Mesendoderm (in vitro differentiated cells): ENCODE data around the gene MAN1A1.
A peak's percentile ranks its signal among the peaks of the same experiment; 100 is the strongest.

Source experiments
- DNase-seq: peaks from one replicate; pipeline ENCODE4 v3.0.0; 2013
- H2AK5ac ChIP-seq: 2 replicates; pipeline ENCODE4 v1.6.1; 2013; ENCODE audit warnings: low read length, inconsistent platforms
- H2BK120ac ChIP-seq: 2 replicates; pipeline ENCODE4 v1.6.1; 2013; ENCODE audit warnings: low read depth, mild to moderate bottlenecking, low read length, moderate library complexity, mixed read lengths
- H2BK15ac ChIP-seq: replicated peaks from 2 replicates; pipeline ENCODE4 v1.6.1; 2013; ENCODE audit warnings: low read depth, mild to moderate bottlenecking, moderate library complexity
- H2BK5ac ChIP-seq: 2 replicates; pipeline ENCODE4 v1.6.1; 2013; ENCODE audit warnings: low read length, inconsistent platforms
- H3K18ac ChIP-seq: 2 replicates; pipeline ENCODE4 v1.6.1; 2013; ENCODE audit warnings: mild to moderate bottlenecking, low read length, mixed read lengths
- H3K23ac ChIP-seq: one replicate; pipeline ENCODE4 v1.6.1; 2013; ENCODE audit warnings: low read length
- H3K27ac ChIP-seq: 2 replicates; pipeline ENCODE4 v1.5.1; 2013; ENCODE audit warnings: low read depth, mild to moderate bottlenecking, inconsistent platforms, low read length, moderate library complexity
- H3K27me3 ChIP-seq: 2 replicates; pipeline ENCODE4 v1.6.1; 2013; ENCODE audit warnings: low read length, control low read depth, mild to moderate bottlenecking, inconsistent platforms; ENCODE audit not compliant: insufficient read depth, poor library complexity
- H3K36me3 ChIP-seq: 2 replicates; pipeline ENCODE4 v1.6.1; 2013; ENCODE audit warnings: low read length, inconsistent platforms; ENCODE audit not compliant: control insufficient read depth, insufficient read depth
- H3K4ac ChIP-seq: one replicate; pipeline ENCODE4 v1.6.1; 2013; ENCODE audit warnings: low read depth, mild to moderate bottlenecking, low read length, moderate library complexity
- H3K4me1 ChIP-seq: 2 replicates; pipeline ENCODE4 v1.6.1; 2013; ENCODE audit warnings: low read depth, low read length, inconsistent platforms; ENCODE audit not compliant: control insufficient read depth
- H3K4me2 ChIP-seq: 2 replicates; pipeline ENCODE4 v1.6.1; 2013; ENCODE audit warnings: low read length
- H3K4me3 ChIP-seq: 2 replicates; pipeline ENCODE4 v1.5.1; 2013; ENCODE audit warnings: mild to moderate bottlenecking, low read length
- H3K56ac ChIP-seq: one replicate; pipeline ENCODE4 v1.6.1; 2013; ENCODE audit warnings: low read length
- H3K79me1 ChIP-seq: 2 replicates; pipeline ENCODE4 v1.6.1; 2013; ENCODE audit warnings: low read length, inconsistent platforms
- H3K79me2 ChIP-seq: 2 replicates; pipeline ENCODE4 v1.6.1; 2013; ENCODE audit warnings: mild to moderate bottlenecking, low read length; ENCODE audit not compliant: control insufficient read depth, insufficient read depth
- H3K9ac ChIP-seq: 2 replicates; pipeline ENCODE4 v1.6.1; 2013; ENCODE audit warnings: low read length, inconsistent platforms
- H4K5ac ChIP-seq: one replicate; pipeline ENCODE4 v1.6.1; 2013; ENCODE audit warnings: low read length
- H4K8ac ChIP-seq: one replicate; pipeline ENCODE4 v1.6.1; 2013; ENCODE audit warnings: low read depth, mild to moderate bottlenecking, control low read depth, low read length, moderate library complexity
- WGBS: extraction: QIAGEN DNeasy Blood & Tissue Kit; methylation state at CpG from one replicate; pipeline ENCODE4 v1.1.7; 2013; ENCODE audit warnings: low lambda C conversion rate, missing lambda C conversion rate; ENCODE audit not compliant: insufficient coverage; ENCODE audit errors: extremely low coverage; 5-methylcytosine and 5-hydroxymethylcytosine counted together

MAN1A1 gene

GRCh38 chr6:119328892-119329793, 20.4 kb downstream of the MAN1A1 start:
- no peak overlapping the region for H3K9ac ChIP-seq
- no peaks in the 10 kb centered on the region for H3K27me3 ChIP-seq
- H2BK120ac ChIP-seq = no peak overlapping the region
- H3K27ac ChIP-seq = no peak overlapping the region
- no peak overlapping the region for H4K5ac ChIP-seq
- H3K23ac ChIP-seq = no peak overlapping the region
- no peak overlapping the region for H3K18ac ChIP-seq
- no peaks in the 10 kb centered on the region for H3K36me3 ChIP-seq
- H2AK5ac ChIP-seq = no peak overlapping the region
- no peak overlapping the region for H3K4me3 ChIP-seq
- no peak overlapping the region for H4K8ac ChIP-seq
- no peak overlapping the region for H3K4me2 ChIP-seq
- no peak overlapping the region for H3K56ac ChIP-seq
- H2BK5ac ChIP-seq = no peak overlapping the region
- DNase-seq = no peak
- no CpG with 5 or more reads among the region's 4 CpGs for WGBS
- H2BK15ac ChIP-seq = no peak overlapping the region
- H3K4me1 ChIP-seq = peaks cover 5% of the 10 kb centered on the region
- H3K79me1 ChIP-seq = peaks cover 28% of the 10 kb centered on the region
- H3K79me2 ChIP-seq = peaks cover 9% of the 10 kb centered on the region
- H3K4ac ChIP-seq = no peak overlapping the region

GRCh38 chr6:119328254-119328653, 21.3 kb downstream of the MAN1A1 start:
- Histone ChIP-seq H3K4me1 (peaks cover 5% of the 10 kb centered on the region), H3K79me2 (peaks cover 9% of the 10 kb centered on the region), H3K4me3 (no peak overlapping the region), H4K8ac (no peak overlapping the region), H4K5ac (no peak overlapping the region), H2BK15ac (no peak overlapping the region), H3K36me3 (no peaks in the 10 kb centered on the region), H2BK120ac (no peak overlapping the region), H3K4ac (no peak overlapping the region), H2BK5ac (no peak overlapping the region), H3K56ac (no peak overlapping the region), H3K27ac (no peak overlapping the region), H3K79me1 (peaks cover 31% of the 10 kb centered on the region), H3K23ac (no peak overlapping the region), H3K4me2 (no peak overlapping the region), H2AK5ac (no peak overlapping the region), H3K27me3 (no peaks in the 10 kb centered on the region), H3K9ac (no peak overlapping the region), H3K18ac (no peak overlapping the region)
- DNase-seq = no peak
- WGBS = no CpG with 5 or more reads among the region's 2 CpGs

GRCh38 chr6:119327810-119328209, 21.8 kb downstream of the MAN1A1 start:
- H2BK5ac ChIP-seq = no peak overlapping the region
- no peak overlapping the region for H2AK5ac ChIP-seq
- no peak overlapping the region for H3K4ac ChIP-seq
- no peaks in the 10 kb centered on the region for H3K36me3 ChIP-seq
- H3K4me1 ChIP-seq = peaks cover 5% of the 10 kb centered on the region
- no peak overlapping the region for H3K18ac ChIP-seq
- H3K27me3 ChIP-seq = no peaks in the 10 kb centered on the region
- no peak overlapping the region for H4K8ac ChIP-seq
- H3K27ac ChIP-seq = no peak overlapping the region
- no peak overlapping the region for H3K4me3 ChIP-seq
- H2BK120ac ChIP-seq = no peak overlapping the region
- H4K5ac ChIP-seq = no peak overlapping the region
- no peak overlapping the region for H2BK15ac ChIP-seq
- no peak overlapping the region for H3K23ac ChIP-seq
- H3K4me2 ChIP-seq = no peak overlapping the region
- H3K56ac ChIP-seq = no peak overlapping the region
- no CpG with 5 or more reads among the region's 2 CpGs for WGBS
- H3K79me1 ChIP-seq = peaks cover 31% of the 10 kb centered on the region
- no peak for DNase-seq
- H3K9ac ChIP-seq = no peak overlapping the region
- peaks cover 9% of the 10 kb centered on the region for H3K79me2 ChIP-seq

- no peak overlapping the region for H2BK120ac ChIP-seq
- no peaks in the 10 kb centered on the region for H3K36me3 ChIP-seq
- H3K27ac ChIP-seq = no peak overlapping the region
- peaks cover 5% of the 10 kb centered on the region for H3K4me1 ChIP-seq
- H3K4me2 ChIP-seq = no peak overlapping the region
- no peak overlapping the region for H3K4ac ChIP-seq
- peaks cover 31% of the 10 kb centered on the region for H3K79me1 ChIP-seq
- no CpG with 5 or more reads among the region's 10 CpGs for WGBS
- no peak overlapping the region for H2BK5ac ChIP-seq
- no peak overlapping the region for H2BK15ac ChIP-seq
- no peak overlapping the region for H4K8ac ChIP-seq
- no peak overlapping the region for H3K4me3 ChIP-seq
- H3K18ac ChIP-seq = no peak overlapping the region
- no peak overlapping the region for H3K23ac ChIP-seq
- H3K79me2 ChIP-seq = peaks cover 6% of the 10 kb centered on the region
- no peaks in the 10 kb centered on the region for H3K27me3 ChIP-seq
- H3K56ac ChIP-seq = peak overlapping the region; percentile 3
- H2AK5ac ChIP-seq = no peak overlapping the region
- peak; percentile 84 for DNase-seq
- H3K9ac ChIP-seq = no peak overlapping the region
- H4K5ac ChIP-seq = no peak overlapping the region
Observed at GRCh38 chr6:119326291-119327005, 23.1 kb downstream of the MAN1A1 start.

- Histone ChIP-seq H2BK15ac (no peak overlapping the region), H4K5ac (no peak overlapping the region), H3K4ac (no peak overlapping the region), H2AK5ac (no peak overlapping the region), H2BK5ac (no peak overlapping the region), H3K18ac (no peak overlapping the region), H3K4me1 (peaks cover 5% of the 10 kb centered on the region), H3K79me1 (peaks cover 30% of the 10 kb centered on the region), H3K79me2 (peaks cover 6% of the 10 kb centered on the region), H3K23ac (no peak overlapping the region), H2BK120ac (no peak overlapping the region), H3K36me3 (no peaks in the 10 kb centered on the region), H3K4me2 (no peak overlapping the region), H3K27me3 (no peaks in the 10 kb centered on the region), H3K27ac (no peak overlapping the region), H4K8ac (no peak overlapping the region), H3K4me3 (no peak overlapping the region), H3K56ac (no peak overlapping the region), H3K9ac (no peak overlapping the region)
- no CpG with 5 or more reads among the region's 11 CpGs for whole genome bisulfite sequencing
- DNase-seq = no peak
Observed at GRCh38 chr6:119325559-119326265, 23.8 kb downstream of the MAN1A1 start.
